HUES6 (cell line): ENCODE results near the gene TMSB15C.
"Not testable (repeated sequence)": the region's sequence is repeated elsewhere in the genome, so short reads cannot be mapped to it uniquely, and the experiment has no call there.

Source experiments
- H3K27ac ChIP-seq: 2 replicates; pipeline ENCODE4 v1.7.0; 2013; ENCODE audit warnings: low read depth, mild to moderate bottlenecking, low read length, inconsistent platforms
- H3K27me3 ChIP-seq: 2 replicates; pipeline ENCODE4 v1.6.1; 2013; ENCODE audit warnings: low read length; ENCODE audit not compliant: control insufficient read depth, insufficient read depth
- H3K36me3 ChIP-seq: 2 replicates; pipeline ENCODE4 v1.6.1; 2013; ENCODE audit warnings: low read length; ENCODE audit not compliant: control insufficient read depth, insufficient read depth
- H3K4me1 ChIP-seq: 2 replicates; pipeline ENCODE4 v1.6.1; 2013; ENCODE audit warnings: low read length; ENCODE audit not compliant: control insufficient read depth, insufficient read depth
- H3K4me3 ChIP-seq: 2 replicates; pipeline ENCODE4 v1.5.1; 2013; ENCODE audit warnings: low read depth, low read length
- H3K9ac ChIP-seq: one replicate; pipeline ENCODE4 v1.6.1; 2013; ENCODE audit warnings: mild to moderate bottlenecking, low read length
- H3K9me3 ChIP-seq: 2 replicates; pipeline ENCODE4 v1.6.1; 2013; ENCODE audit warnings: low read depth, low read length; ENCODE audit not compliant: control insufficient read depth, insufficient read depth

TMSB15C gene

GRCh38 chrX:104098919-104099318 is 22.9 kb upstream of the TMSB15C start:
- no peak overlapping the region for H3K4me3 ChIP-seq
- H3K4me1 ChIP-seq, result no peaks in the 10 kb centered on the region
- H3K27me3 ChIP-seq, result peaks cover 26% of the 10 kb centered on the region
- no peak overlapping the region for H3K27ac ChIP-seq
- no peaks in the 10 kb centered on the region for H3K9me3 ChIP-seq
- no peaks in the 10 kb centered on the region for H3K36me3 ChIP-seq
- H3K9ac ChIP-seq, result no peak overlapping the region

GRCh38 chrX:104098151-104098808 is 22.2 kb upstream of the TMSB15C start:
- peaks cover 30% of the 10 kb centered on the region for H3K27me3 ChIP-seq
- no peak overlapping the region for H3K9ac ChIP-seq
- no peaks in the 10 kb centered on the region for H3K36me3 ChIP-seq
- no peak overlapping the region for H3K4me3 ChIP-seq
- H3K4me1 ChIP-seq, result no peaks in the 10 kb centered on the region
- no peak overlapping the region for H3K27ac ChIP-seq
- no peaks in the 10 kb centered on the region for H3K9me3 ChIP-seq

- Histone ChIP-seq H3K4me1 (no peaks in the 10 kb centered on the region), H3K9ac (no peak overlapping the region), H3K27me3 (peaks cover 75% of the 10 kb centered on the region), H3K4me3 (no peak overlapping the region), H3K27ac (no peak overlapping the region), H3K36me3 (no peaks in the 10 kb centered on the region), H3K9me3 (no peaks in the 10 kb centered on the region)
Observed at GRCh38 chrX:104085919-104086318, 9.9 kb upstream of the TMSB15C start.

- no peak overlapping the region for H3K4me3 ChIP-seq
Observed at GRCh38 chrX:104085477-104085876, 9.4 kb upstream of the TMSB15C start.

GRCh38 chrX:104084534-104085277 is 8.7 kb upstream of the TMSB15C start:
- Histone ChIP-seq H3K4me3 (no peak overlapping the region), H3K9me3 (no peaks in the 10 kb centered on the region), H3K27ac (no peak overlapping the region), H3K27me3 (peaks cover 63% of the 10 kb centered on the region), H3K36me3 (no peaks in the 10 kb centered on the region), H3K4me1 (no peaks in the 10 kb centered on the region), H3K9ac (no peak overlapping the region)

More at GRCh38 chrX:104085477-104085876, 9.4 kb upstream of the TMSB15C start:
- Histone ChIP-seq H3K4me1 (no peaks in the 10 kb centered on the region), H3K9me3 (no peaks in the 10 kb centered on the region), H3K27me3 (peaks cover 71% of the 10 kb centered on the region), H3K27ac (no peak overlapping the region), H3K36me3 (no peaks in the 10 kb centered on the region), H3K9ac (no peak overlapping the region)

GRCh38 chrX:104084063-104084462 is 8.0 kb upstream of the TMSB15C start:
- H3K27me3 ChIP-seq, result peaks cover 57% of the 10 kb centered on the region
- H3K4me1 ChIP-seq, result no peaks in the 10 kb centered on the region
- no peak overlapping the region for H3K4me3 ChIP-seq
- no peak overlapping the region for H3K9ac ChIP-seq
- H3K9me3 ChIP-seq, result no peaks in the 10 kb centered on the region
- no peak overlapping the region for H3K27ac ChIP-seq
- H3K36me3 ChIP-seq, result no peaks in the 10 kb centered on the region

- H3K9ac ChIP-seq, H3K27ac ChIP-seq, H3K4me3 ChIP-seq, H3K27me3 ChIP-seq, H3K36me3 ChIP-seq, H3K4me1 ChIP-seq, H3K9me3 ChIP-seq: not testable (repeated sequence)
Observed at GRCh38 chrX:104077854-104078253, 1.8 kb upstream of the TMSB15C start.

- not testable (repeated sequence) for H3K4me1 ChIP-seq, H3K4me3 ChIP-seq, H3K36me3 ChIP-seq, H3K27ac ChIP-seq, H3K9ac ChIP-seq, H3K27me3 ChIP-seq, H3K9me3 ChIP-seq
Observed at GRCh38 chrX:104062636-104063035, 13.4 kb downstream of the TMSB15C start.

GRCh38 chrX:104054956-104055355 is 21.1 kb downstream of the TMSB15C start:
- not testable (repeated sequence) for H3K4me1 ChIP-seq, H3K27ac ChIP-seq, H3K9ac ChIP-seq, H3K4me3 ChIP-seq, H3K9me3 ChIP-seq, H3K27me3 ChIP-seq, H3K36me3 ChIP-seq

- no peak overlapping the region for H3K9ac ChIP-seq
- H3K9me3 ChIP-seq, result no peaks in the 10 kb centered on the region
- peaks cover 29% of the 10 kb centered on the region; the same call in 1 of the 2 replicates for H3K27me3 ChIP-seq
- no peaks in the 10 kb centered on the region for H3K4me1 ChIP-seq
- H3K27ac ChIP-seq, result no peak overlapping the region
- no peak overlapping the region for H3K4me3 ChIP-seq
- H3K36me3 ChIP-seq, result no peaks in the 10 kb centered on the region
Observed at GRCh38 chrX:104047171-104047570, 28.9 kb downstream of the TMSB15C start.

GRCh38 chrX:104045642-104046041 is 30.4 kb downstream of the TMSB15C start:
- H3K4me1 ChIP-seq, result no peaks in the 10 kb centered on the region
- no peak overlapping the region for H3K27ac ChIP-seq
- no peak overlapping the region for H3K9ac ChIP-seq
- peaks cover 33% of the 10 kb centered on the region; the same call in 1 of the 2 replicates for H3K27me3 ChIP-seq
- no peaks in the 10 kb centered on the region for H3K36me3 ChIP-seq
- no peaks in the 10 kb centered on the region for H3K9me3 ChIP-seq
- H3K4me3 ChIP-seq, result no peak overlapping the region
